ENCODE data around the gene SLC22A17.
"Not testable (repeated sequence)": the region's sequence is repeated elsewhere in the genome, so short reads cannot be mapped to it uniquely, and the experiment has no call there.

SLC22A17 gene

DNA sequence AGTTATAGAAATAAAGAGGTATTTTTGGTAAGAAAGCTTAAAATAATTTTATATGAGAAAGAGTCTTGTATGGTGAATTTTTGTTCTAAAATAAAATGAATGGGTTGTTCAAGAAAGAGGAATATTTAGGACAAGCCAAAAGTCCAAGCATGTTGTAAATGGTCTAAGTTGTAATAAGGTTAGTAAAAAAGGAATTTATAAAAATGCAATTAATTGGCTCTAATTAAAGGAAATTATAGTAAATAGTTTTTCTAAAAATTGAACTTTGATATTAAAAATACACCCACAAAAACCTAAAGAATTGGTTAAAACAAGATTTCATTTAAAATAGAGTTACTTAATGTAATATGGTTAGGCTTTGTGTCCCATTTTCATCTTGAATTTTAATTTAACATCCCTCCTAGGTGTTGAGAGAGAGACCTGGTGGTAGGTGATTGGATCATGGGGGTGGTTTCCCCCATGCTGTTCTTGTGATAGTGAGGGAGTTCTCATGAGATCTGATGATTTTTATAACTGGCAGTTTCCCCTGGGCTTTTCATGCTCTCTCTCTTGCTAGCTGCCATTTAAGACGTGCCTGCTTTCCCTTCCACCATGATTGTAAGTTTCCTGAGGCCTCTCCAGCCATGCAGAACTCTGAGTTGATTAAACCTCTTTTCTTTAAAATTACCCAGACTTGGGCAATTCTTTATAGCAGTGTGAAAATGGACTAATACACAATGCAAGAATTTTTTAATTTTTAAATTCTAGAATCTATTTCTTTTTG is 13.0 kb downstream of the SLC22A17 start:
- DNase-seq (ENCODE audit: low read depth) = no peak

DNA sequence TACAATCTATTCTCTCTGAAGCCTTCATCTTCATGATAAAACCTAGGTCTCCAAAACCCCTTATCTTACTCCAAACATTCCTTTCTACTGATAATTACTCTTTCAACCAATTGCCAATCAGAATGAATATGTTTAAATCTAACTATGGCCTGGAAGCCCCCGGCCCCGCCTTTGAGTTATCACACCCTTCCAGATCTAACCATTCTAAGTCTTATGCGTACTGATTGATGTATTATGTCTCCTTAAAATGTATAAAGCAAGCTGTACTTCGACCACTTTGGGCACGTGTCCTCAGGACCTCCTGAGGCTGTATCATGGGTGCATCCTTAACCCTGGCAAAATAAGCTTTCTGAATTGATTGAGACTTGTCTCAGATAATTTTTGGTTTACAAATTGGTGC is 17.1 kb downstream of the SLC22A17 start:
- DNase-seq (ENCODE audit: low read depth) = no peak

DNA sequence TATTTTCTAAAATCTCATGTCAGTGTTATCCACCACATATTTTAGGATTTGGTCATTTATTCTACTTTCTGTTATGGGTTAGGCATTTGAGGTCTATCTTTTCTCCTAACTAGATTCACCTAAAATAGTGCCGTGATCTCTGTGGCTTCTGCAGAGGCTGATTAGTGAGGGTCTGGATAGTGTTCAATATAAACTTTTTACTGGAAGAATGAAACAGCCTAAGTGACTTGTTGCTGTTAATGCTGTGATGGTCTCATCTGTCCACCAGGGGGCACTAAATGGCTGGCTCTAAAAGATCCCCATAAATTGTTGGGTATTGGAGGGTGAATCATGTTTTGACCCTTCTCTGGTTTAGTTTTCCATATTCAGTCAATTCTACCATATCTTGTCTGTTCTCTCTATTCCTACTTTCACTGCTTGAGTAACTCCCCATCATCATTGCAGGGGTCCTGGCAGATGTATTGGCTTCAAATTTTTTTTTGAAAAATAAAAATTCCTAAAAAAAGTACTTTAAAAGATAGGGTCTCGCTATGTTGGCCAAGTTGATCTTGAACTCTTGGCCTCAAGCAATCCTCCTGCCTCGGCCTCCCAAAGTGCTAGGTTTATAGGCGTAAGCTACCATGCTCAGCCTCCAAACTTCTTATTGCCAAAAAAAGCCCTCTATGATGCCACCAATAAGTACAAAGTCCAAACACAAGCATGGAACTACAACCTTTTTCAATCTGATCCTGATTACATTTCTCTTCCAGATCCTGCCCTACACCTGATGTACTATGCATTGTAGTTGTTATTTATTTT is 24.5 kb downstream of the SLC22A17 start:
- DNase-seq (ENCODE audit: low read depth) = peak; percentile 34

DNA sequence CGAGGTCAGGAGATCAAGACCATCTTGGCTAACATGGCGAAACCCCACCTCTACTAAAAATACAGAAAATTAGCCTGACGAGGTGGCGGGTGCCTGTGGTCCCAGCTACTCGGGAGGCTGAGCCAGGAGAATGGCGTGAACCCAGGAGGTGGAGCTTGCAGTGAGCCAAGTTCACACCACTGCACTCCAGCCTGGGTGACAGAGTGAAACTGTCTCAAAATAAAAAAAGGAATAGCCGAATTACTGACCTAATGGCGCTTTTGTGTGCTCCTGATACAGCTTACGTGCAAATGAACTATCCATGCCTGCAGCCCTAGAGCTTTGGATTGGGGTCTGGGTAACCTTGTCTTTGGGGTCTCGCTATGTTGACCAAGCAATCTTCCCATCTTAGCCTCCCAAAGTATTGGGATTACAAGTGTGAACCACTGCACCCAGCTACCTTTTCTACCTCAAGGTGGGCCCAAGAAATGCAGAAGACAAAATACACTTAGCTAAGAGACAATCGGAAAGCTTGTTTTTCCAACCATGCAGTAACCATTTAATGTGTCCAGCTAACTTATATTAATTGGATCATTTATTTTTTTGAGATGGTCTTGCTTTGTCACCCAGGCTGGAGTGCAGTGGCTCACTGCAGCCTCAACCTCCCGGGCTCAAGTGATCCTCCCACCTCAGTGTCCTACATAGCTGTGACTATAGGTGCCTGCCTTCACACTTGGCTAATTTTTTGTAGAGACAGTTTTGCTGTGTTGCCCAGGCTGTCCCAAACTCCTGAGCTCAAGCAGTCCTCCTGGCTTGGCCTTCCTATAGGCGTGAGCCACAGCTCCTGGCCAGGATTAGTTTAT is 26.0 kb downstream of the SLC22A17 start:
- DNase-seq (ENCODE audit: low read depth) = no peak

DNA sequence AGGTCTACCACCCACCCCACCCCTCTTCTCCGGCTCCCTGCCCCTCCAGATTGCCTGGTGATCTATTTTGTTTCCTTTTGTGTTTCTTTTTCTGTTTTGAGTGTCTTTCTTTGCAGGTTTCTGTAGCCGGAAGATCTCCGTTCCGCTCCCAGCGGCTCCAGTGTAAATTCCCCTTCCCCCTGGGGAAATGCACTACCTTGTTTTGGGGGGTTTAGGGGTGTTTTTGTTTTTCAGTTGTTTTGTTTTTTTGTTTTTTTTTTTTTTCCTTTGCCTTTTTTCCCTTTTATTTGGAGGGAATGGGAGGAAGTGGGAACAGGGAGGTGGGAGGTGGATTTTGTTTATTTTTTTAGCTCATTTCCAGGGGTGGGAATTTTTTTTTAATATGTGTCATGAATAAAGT is 26.9 kb downstream of the SLC22A17 start:
- DNase-seq (ENCODE audit: low read depth) = not testable (repeated sequence)

DNA sequence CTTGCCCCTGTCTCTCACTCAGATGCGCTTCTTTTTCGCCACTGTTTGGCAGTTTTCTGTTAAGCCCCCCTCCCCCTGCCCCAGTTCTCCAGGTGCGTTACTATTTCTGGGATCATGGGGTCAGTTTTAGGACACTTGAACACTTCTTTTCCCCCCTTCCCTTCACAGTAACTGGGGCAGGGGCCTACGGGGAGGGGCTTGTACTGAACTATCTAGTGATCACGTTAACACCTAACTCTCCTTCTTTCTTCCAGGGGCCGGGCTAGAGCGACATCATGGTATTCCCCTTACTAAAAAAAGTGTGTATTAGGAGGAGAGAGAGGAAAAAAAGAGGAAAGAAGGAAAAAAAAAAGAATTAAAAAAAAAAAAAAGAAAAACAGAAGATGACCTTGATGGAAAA is 27.7 kb downstream of the SLC22A17 start:
- DNase-seq (ENCODE audit: low read depth) = no peak

DNA sequence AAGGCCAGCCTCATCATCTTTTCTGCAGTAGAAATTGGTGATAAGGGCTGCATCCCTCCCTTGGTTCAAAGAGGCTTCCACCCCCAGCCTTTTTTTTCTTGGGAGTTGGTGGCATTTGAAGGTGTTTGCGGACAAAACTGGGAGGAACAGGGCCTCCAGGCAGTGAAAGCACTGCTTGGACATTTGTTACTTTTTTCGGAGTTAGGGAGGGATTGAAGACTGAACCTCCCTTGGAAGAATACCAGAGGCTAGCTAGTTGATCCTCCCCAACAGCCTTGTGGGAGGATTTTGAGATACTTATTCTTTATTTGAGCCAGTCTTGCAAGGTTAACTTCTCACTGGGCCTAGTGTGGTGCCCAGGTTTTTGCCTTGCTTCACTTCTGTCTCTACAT is 28.2 kb downstream of the SLC22A17 start:
- no peak for DNase-seq (ENCODE audit: low read depth)

DNA sequence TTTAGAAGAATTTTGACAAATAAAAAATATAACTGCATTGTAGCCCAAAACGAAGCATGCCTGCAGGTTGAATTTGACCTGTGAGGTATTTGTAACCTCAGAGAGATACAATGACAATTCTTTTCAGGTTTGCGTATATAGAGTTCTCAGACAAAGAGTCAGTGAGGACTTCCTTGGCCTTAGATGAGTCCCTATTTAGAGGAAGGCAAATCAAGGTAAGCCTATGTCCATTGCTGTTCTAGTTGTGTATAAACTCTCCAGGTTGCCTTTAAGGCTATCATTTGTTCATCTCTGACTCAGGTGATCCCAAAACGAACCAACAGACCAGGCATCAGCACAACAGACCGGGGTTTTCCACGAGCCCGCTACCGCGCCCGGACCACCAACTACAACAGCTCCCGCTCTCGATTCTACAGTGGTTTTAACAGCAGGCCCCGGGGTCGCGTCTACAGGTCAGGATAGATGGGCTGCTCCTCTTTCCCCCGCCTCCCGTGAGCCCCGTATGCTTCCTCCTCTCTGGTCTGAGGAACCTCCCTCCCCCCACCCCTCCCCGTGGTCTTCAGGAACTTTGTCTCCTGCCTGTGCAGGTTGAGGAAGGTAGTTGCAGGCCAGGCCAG is 28.7 kb downstream of the SLC22A17 start:
- no peak for DNase-seq (ENCODE audit: low read depth)

DNA sequence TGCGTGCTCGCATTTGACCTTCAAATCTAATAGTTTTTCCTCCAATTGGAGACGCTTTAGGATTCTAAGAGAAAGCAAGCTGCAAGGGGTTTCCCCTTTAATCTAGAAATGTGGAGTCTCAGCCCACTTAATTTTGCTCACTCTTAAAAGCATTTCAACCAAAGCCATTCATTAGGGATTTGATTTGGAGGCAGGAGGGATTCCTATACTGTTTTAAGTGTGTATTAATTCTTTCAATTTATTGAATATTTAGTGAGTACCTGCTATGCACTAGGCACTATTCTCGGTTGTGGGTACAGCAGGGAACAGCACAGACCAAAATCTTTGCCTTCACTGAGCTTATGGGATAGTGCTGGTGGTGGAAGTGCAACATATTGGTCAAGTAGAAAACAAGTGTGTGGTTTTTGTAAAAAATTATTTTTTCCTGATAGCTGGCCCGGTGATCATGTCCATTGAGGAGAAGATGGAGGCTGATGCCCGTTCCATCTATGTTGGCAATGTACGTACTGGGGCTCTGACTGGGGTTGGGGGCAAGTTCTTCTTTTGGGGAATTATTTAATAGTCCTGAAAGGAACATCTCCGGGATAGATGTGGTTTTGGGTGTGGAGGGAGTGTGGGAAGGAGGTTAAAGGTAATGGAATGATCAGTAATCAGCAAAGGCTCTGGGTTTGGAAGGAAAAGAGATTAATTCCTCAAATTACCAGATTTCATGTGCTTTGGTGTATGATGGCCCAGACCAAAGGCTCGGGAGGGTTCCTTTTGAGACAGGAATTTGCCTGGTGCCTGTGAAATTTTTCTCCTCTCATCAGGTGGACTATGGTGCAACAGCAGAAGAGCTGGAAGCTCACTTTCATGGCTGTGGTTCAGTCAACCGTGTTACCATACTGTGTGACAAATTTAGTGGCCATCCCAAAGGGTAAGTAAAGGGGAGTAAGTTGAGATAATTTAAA is 29.8 kb downstream of the SLC22A17 start:
- DNase-seq (ENCODE audit: low read depth) = no peak

DNA sequence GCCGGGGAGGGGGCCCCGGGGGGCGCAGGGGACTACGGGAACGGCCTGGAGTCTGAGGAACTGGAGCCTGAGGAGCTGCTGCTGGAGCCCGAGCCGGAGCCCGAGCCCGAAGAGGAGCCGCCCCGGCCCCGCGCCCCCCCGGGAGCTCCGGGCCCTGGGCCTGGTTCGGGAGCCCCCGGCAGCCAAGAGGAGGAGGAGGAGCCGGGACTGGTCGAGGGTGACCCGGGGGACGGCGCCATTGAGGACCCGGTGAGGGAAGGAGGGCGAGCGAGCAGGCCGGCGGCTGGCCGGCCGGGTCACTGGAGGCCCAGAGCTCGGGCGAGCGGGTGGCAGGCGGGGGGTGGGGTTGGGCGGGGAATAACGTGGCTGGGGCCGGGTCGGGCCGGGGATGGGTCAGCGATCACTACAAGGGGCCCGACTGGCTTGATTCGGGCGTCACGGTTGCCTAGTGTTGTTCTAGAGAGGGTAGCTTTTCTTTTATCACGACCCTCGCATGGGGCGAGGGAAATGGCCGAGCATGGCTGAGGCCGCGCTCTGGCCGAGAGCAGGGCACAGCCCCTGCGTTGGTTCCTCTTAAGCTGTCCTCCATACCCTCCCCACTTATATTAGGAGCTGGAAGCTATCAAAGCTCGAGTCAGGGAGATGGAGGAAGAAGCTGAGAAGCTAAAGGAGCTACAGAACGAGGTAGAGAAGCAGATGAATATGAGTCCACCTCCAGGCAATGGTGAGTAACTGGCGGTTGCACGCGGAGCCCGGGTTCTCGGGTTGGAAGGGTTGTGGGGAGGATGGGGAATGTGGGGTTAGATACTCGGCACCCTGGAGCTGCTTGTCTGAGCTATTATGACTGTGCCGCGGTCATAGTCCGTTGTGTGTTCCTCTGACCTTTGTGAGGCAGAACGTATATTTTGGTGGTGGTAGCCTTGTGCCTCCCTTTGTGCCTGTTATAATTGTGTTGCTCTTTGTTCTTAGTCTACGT is 30.8 kb downstream of the SLC22A17 start:
- no peak for DNase-seq (ENCODE audit: low read depth)

DNA sequence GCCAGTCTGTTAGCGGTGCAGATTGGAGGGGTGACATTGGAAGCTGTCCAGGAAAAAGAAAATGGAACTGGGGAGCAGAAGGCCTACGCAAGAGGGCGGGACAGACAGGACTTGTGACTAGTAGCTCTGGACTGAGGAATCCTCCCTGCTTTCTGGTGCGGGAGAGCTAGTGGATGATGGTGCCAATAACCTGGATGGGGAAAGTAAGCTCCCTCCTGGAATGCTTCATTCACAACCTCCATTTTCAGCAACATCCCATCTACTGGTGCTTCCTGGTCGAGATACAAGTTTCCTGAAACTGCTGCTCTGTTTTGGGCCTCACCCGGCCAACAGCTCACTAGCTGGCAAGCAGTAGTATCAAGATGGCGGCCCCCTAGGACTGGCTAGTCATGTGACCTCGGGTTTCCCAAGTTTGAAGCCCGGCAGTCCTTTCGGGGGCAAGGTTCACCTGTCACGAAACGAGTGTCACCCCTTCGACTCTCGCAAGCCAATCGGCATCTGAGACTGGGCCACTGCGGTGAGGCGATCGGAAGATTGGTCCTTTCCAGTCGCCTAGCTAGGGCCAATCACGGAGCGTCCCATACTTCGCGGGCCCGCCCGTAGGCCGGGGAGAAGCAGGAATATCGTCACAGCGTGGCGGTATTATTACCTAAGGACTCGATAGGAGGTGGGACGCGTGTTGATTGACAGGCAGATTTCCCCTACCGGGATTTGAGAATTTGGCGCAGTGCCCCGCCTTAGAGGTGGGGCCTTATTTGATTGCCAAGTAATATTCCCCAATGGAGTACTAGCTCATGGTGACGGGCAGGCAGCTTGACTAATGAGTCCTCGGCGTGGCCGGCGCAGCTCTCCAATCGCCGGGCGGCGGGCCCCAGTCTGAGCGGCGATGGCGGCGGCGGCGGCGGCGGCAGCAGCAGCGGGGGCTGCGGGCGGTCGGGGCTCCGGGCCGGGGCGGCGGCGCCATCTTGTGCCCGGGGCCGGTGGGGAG is 31.8 kb downstream of the SLC22A17 start, which contains the start of gene PABPN1:
Gene PABPN1 (plus strand): TSS at position 874 of the 988 bp plus-strand sequence. CDS start 13 bp downstream, at position 887.
- peak; percentile 98 for DNase-seq (ENCODE audit: low read depth)

DNA sequence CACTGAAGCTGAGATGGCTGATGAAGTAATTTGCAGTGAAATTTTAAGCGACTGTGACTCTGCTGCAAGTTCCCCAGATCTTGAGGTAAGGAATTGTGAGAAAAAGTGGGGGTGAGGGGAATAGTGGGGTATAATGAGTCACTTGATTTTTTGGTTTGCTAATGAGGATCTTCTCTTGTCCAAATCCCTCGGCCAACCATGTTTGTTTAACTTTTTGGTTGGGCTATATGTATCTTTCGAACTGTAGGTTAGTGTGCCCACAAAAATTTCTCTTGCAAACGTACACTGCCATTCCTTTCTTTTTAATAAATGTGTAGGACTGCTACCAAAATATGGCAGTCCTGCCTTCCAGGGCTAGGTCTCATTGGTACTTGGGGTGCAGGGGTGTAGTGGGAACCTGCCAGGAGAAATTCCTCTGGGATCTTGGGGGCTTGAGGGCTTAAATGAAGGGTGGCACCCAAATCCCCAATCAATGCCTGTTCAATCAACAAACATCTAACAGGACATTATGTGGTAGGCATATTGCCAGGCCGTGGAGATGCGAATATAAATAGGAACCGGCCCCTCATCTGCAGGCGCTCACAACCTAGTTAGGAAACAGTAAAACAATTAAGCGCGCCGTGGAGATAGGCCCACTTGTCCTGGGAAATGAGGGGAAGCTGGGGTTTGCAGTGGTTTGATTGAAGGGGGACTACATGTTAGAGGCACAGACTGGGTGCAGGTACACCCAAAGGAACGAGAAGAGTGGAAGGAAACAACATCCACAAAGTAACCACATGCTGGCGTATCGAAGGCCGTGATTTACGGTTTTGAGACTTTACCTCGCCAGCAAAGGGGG is 32.7 kb downstream of the SLC22A17 start:
- no peak for DNase-seq (ENCODE audit: low read depth)

DNA sequence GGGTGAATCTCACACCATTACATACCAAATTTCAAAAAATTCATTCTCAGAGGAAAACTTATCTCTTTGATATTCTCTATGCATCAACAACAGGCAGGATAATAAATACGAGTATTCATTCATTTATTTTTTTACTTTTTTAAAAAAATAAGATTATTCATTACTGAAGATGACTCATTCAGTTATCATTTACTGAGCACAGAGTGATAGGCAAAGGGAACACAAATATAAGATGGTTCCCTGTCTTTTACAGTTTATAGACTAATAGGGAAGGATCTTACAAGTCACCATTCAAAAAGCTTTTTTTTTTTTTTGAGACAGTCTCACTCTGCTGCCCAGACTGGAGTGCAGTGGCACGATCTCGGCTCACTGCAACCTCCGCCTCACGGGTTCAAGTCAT is 36.4 kb downstream of the SLC22A17 start:
- DNase-seq (ENCODE audit: low read depth) = no peak

DNA sequence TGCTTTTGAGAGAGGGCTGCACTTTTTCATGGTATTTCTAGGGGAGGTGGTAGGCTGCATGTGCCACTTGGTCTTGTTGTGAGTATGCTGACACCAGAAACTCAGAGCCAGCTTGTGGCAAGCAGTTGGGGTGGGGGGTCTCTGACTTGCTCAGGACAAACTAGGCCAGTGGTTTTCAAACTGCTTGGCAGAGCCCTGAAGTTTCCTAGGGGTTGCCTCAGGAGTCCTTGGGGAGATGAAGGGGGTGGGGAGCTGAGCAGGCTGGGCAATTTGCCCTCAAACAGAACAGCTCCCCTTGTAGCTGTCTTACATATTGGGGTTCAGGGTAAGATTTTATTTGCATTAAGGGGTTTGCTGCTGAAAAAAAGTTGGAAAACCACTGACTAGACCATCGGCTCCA is 42.1 kb downstream of the SLC22A17 start:
- DNase-seq (ENCODE audit: low read depth) = no peak

DNA sequence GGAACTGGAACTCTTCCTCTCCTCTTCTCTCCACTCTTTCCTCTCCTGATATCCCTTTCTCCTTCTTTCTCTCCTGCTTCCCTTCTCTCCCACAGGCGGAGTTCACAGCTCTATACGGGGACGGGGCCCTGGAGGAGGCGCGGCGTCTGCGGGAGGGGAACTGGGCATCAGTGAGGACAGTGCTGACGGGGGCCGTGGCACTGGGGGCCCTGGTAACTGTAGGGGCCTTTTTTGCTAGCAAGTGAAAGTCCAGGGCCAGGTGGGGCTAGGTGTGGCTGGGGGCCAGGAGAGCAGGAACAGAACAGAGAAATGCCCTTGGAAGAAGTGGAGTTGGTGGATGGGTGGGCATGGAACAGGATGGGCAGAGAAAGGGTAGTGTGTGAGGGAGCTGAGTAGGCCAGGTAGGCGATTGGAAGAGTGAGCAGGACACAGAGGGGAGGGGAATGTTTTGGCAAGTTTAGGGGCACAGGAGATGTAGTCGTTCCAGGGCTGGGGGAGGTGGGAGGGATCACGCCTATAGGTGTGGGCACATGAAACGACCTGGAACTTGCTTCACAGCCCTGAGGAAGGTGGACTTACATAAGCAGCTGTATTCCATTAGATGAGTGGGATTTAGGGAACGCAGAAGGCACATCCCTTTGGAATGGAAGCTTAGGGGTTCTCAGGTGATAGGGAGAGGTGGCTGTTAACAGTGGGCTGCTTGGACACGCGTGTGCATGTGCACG is 43.8 kb downstream of the SLC22A17 start:
- DNase-seq (ENCODE audit: low read depth) = no peak
